ENCODE measurements around the gene PRKN.

Gene PRKN

GRCh38 chr6:162219266-162219665, 508.3 kb downstream of the PRKN start:
- FAIRE-seq: no peak

- no peak for FAIRE-seq
Measured at GRCh38 chr6:162217811-162218493, 509.6 kb downstream of the PRKN start.

GRCh38 chr6:162217058-162217457, 510.5 kb downstream of the PRKN start:
- FAIRE-seq: no peak

- FAIRE-seq: no peak
Measured at GRCh38 chr6:162211777-162212176, 515.8 kb downstream of the PRKN start.

GRCh38 chr6:162211022-162211421, 516.5 kb downstream of the PRKN start:
- no peak for FAIRE-seq

- no peak for FAIRE-seq
Measured at GRCh38 chr6:162203287-162203686, 524.3 kb downstream of the PRKN start.

- FAIRE-seq: no peak
Measured at GRCh38 chr6:162200945-162201690, 526.4 kb downstream of the PRKN start.

GRCh38 chr6:162200041-162200440, 527.5 kb downstream of the PRKN start:
- FAIRE-seq: no peak

GRCh38 chr6:162198925-162199324, 528.6 kb downstream of the PRKN start:
- FAIRE-seq: no peak

GRCh38 chr6:162198076-162198475, 529.5 kb downstream of the PRKN start:
- FAIRE-seq: no peak

GRCh38 chr6:162195441-162195840, 532.1 kb downstream of the PRKN start:
- no peak for FAIRE-seq

- no peak for FAIRE-seq
Measured at GRCh38 chr6:162190981-162191380, 536.6 kb downstream of the PRKN start.

DNA sequence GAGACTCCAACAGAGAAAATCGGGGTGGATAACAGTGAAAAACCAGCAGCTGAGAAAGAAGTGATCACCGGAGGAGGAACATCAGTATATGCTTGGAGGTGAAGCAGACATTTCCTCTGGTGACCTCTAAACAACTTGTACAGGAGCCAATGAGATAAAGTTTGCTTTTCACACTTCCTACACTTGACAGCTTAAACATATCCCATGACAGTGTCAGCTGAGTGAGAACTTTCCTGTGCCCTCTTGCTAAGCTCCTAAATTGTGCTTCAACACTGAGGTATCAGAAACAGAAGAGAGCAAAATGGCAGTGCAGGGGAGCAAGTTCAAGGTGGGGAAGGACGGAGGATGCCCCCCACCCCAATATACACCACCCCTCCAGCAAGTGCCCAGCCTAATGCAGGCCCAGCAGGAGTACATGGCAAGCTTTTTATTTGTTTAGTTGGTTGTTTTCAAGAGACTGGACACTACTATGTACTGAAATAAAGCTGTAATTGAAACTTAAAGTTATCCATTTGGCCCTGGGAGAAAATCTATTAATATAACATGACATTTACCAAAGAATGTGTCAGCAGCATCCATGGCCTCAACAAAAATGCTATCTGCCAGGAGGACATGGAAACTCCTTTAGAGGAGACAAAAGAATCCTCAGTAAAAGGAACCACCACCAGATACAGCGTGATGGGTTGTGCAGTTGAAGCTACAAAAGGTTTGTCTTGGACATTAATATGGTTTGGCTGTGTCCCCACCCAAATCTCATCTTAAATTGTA, 540.2 kb downstream of the PRKN start:
- no peak for FAIRE-seq

DNA sequence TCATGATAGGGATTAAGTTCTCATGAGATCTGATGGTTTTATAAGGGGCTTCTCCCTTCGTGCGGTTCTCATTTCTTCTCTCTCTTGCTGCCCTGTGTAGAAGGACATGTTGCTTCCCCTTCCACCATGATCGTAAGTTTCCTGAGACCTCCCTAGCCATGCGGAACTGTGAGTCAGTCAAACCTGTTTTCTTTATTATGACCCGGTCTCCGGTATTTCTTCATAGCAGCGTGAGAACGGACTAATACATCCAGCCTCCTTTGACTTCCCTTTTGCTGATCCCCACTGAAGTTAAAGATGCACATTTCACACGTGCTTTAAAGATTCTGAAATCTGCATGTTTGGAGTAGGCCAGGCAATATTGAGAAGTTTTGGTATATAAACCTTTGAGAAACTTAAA, 543.1 kb downstream of the PRKN start:
- FAIRE-seq: no peak

- FAIRE-seq: no peak
Measured at GRCh38 chr6:162181741-162182401, 545.7 kb downstream of the PRKN start.

GRCh38 chr6:162181111-162181510, 546.5 kb downstream of the PRKN start:
- FAIRE-seq: no peak

DNA sequence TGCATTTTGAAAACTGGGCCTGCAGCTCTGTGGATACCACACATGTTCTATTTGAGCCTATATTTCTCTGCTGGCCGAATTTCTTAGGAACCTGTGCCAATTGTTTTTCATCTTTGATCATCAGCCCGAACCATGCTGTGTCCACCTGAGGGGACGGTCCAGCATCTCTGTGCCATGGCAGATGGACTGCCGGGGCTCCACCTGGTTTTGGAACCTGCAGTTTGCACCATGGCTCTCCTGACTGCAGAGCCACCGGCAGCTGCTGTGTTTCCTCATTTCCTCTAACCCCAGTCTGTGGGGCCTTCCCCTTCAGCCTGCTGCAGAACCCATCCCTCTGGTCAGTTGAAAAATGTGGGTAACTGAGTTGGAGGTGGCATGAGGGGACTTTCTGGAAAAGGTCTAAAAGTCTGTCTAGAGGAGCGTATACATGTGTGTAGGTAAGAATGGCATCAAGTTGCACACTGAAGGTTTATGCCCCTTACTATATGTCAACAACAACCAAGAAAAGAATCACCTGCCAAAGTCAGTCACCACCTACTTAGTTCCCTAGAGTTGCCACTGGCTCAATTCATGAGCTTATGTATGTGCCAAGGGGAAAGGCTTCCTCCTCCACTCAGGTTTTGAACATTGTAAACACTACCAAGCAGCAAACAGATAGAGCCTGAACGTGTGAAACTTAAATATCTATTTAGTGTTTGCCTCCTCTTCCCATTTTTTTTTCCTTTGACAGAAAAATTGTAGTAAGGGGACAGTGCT, 548.2 kb downstream of the PRKN start:
- FAIRE-seq: no peak

DNA sequence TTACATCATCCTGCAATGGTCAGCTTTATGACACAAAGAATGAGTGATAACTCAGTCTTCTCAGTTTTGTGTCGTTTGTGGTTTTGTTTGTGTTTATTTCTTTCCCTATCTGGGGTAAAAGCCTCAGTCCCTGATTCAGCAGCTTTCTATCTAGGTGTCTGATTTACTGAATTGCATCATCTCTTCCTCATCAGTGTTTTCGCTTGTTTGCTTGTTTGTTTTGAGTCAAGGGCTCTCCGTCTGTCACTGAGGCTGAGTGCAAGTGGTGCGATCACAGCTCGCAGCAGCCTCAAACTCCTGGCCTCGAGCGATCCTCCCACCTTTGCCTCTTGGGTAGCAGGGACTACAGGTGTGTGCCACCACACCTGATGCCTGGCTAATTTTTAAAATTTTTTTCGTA, 548.9 kb downstream of the PRKN start:
- no peak for FAIRE-seq

- no peak for FAIRE-seq
Measured at GRCh38 chr6:162178266-162178665, 549.3 kb downstream of the PRKN start.

GRCh38 chr6:162177746-162178145, 549.8 kb downstream of the PRKN start:
- no peak for FAIRE-seq

GRCh38 chr6:162173466-162173865, 554.1 kb downstream of the PRKN start:
- no peak for FAIRE-seq

DNA sequence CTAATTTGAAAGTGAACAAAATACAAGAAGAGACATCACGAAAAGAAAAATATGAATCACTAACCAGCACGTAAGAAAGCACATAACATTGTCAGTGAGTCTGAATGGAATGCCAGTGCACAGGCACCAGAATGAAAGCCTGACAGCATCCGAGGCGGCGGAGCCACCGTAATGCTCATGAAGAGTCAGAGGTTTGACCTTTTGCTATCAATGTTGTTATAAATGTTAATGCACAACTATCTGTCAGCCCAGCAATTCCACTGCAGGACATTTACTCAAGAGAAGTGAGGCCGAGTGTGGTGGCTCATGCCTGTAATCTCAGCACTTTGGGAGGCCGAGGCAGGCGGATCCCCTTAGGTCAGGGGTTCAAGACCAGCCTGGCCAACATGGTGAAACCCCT, 562.1 kb downstream of the PRKN start:
- FAIRE-seq: no peak

Data from A204.1 (cell line).